ENCODE measurements around the gene ZC3H18.
A peak's percentile ranks its signal among the peaks of the same experiment; 100 is the strongest.

ZC3H18 gene

GRCh38 chr16:88627531-88628411, 57.6 kb downstream of the ZC3H18 start:
- no peak for DNase-seq

GRCh38 chr16:88628512-88628974, 58.3 kb downstream of the ZC3H18 start:
- DNase-seq, result no peak

- no peak for DNase-seq
These were observed 59.6 kb downstream of the ZC3H18 start for GRCh38 chr16:88629835-88630234.

DNA sequence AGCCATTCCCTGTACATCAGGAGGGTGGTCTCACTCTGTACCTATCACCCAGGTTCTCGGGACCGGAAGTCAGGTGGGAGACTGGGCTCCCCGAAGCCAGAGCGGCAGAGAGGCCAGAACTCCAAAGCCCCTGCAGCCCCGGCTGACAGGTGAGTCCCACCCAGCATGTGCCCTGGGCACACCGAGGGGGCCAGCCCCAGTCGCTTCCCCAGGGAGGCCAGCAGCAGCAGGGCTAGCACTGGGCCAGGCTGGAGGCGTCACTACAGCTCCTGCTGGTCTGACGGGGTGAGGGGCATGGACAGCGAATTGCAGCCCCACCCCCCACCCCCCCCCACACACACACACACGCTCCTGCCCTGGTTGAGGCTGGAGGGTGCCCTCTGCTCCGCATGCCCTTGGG, 60.2 kb downstream of the ZC3H18 start:
- DNase-seq, result no peak

DNA sequence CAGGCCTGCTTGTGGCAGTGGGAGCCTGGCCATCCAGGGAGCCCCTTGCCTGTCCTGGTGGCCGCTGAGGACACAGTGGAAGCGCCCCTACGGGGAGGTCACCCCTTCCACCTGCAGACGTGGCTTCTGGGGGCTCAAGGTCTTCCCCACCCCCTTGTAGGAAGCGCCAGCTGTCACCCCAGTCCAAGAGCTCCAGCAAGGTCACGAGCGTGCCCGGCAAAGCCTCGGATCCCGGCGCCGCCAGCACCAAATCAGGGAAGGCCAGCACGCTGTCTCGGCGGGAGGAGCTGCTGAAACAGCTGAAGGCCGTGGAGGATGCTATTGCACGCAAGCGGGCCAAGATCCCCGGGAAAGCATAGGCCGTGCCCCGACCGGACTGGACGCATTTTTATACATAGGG, 60.7 kb downstream of the ZC3H18 start:
- no peak for DNase-seq

GRCh38 chr16:88631384-88631783, 61.2 kb downstream of the ZC3H18 start:
- no peak for DNase-seq

DNA sequence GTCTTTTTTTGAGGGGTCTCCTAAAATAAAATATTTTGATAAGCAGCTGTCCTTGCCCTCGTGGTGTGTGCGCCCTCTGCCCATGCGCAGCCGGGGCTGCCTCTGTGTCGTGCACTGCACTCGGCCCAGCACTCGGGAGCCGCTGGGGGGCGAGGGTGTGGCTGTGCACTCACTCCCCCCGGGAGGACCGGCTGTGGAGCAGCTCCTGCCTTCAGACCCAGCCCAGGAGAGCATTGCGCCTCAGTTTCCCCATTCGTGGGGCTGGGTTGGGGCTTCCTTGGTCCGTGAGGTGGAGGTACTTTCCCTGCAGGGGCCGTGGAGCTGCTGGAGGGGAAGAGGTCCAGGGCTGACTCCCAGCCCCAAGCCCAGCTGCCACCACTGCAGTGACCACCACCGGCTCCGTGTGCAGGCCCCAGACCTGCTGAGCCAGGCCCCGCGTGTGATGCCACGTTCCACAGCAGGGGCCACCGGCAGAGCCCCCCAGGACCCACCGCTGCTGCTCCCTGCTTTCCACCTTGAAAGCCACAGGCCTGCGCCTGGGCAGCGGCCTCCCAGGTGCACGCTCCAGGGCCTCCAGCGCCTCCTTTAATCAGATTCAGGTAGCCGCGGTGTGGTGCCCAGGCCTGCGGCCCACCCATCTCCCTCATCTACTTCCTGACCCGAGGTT, 61.9 kb downstream of the ZC3H18 start:
- DNase-seq, result no peak

- DNase-seq, result no peak
These were observed 62.4 kb downstream of the ZC3H18 start for GRCh38 chr16:88632587-88632930.

GRCh38 chr16:88633684-88634140, 63.5 kb downstream of the ZC3H18 start:
- DNase-seq, result no peak

- peak; percentile 41 for DNase-seq
These were observed 64.2 kb downstream of the ZC3H18 start for GRCh38 chr16:88634141-88634993.

DNA sequence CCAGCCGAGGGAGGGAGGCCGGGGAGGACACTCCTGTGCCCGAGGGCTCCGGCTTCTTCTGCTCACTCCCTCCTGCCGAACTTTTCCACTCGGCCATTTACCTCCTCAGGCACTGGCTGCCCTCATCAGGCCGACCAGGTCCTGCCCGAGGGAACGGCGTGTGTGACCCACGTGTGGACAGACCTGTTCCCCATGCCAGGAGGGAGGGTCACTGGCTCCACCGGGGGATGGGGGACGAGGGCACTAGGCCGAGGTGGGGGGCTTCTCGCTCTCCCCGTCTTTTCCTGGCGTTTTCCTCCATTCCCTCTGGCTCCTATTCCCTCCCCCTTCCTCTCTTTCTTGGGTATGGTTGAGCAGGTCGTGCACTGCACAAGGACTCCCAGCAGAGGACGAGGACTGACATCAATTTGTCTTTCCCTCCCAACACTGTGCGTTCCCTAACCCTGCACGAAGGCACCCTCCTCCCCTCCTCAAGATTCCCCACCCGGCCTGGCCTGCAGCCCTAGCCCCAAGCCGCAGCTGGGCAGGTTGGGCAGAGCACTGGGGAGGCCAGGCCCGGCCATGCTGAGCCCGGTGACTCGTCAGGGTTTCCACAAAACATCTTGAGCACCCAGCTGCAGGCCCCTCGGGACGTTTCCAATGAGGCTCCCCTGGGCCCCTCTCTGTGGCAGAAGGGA, 64.9 kb downstream of the ZC3H18 start:
- DNase-seq, result no peak

GRCh38 chr16:88635671-88636319, 65.6 kb downstream of the ZC3H18 start:
- no peak for DNase-seq

- DNase-seq, result no peak
These were observed 66.5 kb downstream of the ZC3H18 start for GRCh38 chr16:88636488-88637265.

- no peak for DNase-seq
These were observed 68.4 kb downstream of the ZC3H18 start, which contains the start of gene IL17C for GRCh38 chr16:88638323-88639230. IL17C (plus strand) TSS chr16:88638572; CDS start chr16:88638642, 70 bp downstream.

DNA sequence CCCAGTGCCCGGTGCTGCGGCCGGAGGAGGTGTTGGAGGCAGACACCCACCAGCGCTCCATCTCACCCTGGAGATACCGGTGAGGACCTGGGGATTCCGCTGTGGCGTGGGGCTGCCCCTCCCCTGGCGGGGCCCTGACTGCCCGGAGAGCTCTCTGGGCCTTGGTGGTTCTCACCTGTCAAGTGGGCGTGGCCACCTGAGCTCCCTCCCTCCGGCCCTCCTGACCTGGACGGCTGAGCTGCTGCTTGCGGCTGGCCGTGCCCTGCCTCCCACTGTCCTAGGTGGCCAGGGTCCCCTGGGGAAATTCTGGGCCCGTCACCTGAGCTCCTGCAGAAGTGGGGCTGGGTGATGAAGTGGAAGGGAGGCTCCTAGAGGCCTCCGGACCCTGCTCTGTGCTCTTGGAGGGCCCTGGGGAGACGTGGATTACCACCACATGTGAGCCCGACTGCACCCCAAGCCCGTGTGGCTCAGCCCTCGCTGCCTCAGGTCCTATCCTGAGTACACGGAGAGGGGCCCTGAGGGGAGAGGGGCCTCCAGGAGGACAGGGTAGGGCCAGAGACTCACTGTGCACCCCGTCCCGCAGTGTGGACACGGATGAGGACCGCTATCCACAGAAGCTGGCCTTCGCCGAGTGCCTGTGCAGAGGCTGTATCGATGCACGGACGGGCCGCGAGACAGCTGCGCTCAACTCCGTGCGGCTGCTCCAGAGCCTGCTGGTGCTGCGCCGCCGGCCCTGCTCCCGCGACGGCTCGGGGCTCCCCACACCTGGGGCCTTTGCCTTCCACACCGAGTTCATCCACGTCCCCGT, 69.2 kb downstream of the ZC3H18 start:
- DNase-seq, result no peak

DNA sequence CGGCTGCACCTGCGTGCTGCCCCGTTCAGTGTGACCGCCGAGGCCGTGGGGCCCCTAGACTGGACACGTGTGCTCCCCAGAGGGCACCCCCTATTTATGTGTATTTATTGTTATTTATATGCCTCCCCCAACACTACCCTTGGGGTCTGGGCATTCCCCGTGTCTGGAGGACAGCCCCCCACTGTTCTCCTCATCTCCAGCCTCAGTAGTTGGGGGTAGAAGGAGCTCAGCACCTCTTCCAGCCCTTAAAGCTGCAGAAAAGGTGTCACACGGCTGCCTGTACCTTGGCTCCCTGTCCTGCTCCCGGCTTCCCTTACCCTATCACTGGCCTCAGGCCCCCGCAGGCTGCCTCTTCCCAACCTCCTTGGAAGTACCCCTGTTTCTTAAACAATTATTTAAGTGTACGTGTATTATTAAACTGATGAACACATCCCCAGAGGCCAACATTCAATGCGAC, 69.9 kb downstream of the ZC3H18 start:
- DNase-seq, result no peak

GRCh38 chr16:88640498-88641247, 70.5 kb downstream of the ZC3H18 start:
- no peak for DNase-seq
